Embryonic facial prominence (tissue), 1 donor: ENCODE results near the gene IFNA16.
"Not testable (repeated sequence)": the region's sequence is repeated elsewhere in the genome, so short reads cannot be mapped to it uniquely, and the experiment has no call there.

Source experiments
- DNase-seq: peaks from one replicate; pipeline ENCODE4 v3.0.0-alpha.2; 2016; ENCODE audit errors: extremely low spot score

Gene IFNA16

DNA sequence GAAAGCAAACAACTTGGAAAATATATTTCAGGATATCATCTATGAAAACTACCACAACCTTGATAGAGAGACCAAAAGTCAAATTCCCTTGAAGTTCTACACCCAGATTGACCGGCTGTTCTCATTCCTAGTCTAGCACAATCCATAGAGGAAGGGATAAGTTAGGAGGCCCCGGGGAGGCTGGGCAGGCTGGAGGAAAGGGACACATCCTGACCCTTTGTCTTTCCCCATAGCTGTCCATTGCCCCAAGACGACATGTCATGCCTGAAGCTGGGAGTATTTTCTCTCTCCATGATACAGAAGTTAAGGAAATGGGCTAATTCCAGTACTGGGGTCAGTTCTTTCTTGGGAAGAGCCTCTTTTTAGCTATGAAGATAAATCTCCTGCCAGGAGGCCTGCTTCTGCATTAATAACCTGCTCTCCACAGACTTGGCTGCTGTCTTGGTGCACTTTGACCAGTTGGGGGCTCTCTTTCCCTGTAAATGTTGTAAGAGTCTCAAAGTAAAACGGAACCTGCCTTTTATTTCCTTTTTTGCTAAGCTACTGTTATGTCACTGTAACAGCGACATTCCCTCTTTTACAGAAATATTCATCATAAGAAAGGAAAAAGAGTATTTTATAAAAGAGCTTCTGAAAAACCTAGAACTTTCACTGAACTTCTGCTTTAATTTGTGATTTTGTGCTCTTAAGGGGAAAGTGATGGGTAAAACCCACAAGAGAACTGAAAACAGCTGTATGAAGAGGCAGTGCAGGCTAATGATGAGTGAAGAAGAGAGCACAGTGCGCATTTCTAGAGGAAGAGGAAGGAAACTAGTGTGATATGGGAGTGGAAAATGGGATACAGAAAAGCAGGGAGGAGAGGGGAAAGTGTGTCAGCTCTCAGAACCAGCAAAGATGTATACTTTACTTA lies 22.0 kb downstream of the IFNA16 start:
- not testable (repeated sequence) for DNase-seq

DNA sequence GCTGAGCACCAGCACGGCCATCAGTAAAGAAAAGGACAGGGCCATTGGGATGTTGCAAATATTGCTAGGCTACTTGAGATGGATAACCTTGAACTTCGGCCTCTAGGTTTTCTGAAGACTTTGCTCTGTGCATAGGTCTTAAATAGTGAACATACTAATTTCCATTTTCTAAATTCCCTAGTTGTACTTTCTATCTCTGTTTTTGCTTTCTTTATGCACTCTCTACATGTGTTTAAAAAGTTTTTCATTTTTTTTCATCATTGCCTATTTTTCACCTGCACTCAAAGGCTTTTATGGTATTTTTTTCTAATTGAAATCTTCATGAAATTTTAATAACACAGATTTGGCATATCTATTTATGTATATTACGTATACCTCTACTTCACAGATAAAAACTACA lies 29.6 kb downstream of the IFNA16 start, which contains the start of gene IFNA4:
Gene IFNA4 (minus strand): TSS at position 101 of the 400 bp plus-strand sequence. CDS start 56 bp downstream, at position 45.
- DNase-seq: not testable (repeated sequence)

DNA sequence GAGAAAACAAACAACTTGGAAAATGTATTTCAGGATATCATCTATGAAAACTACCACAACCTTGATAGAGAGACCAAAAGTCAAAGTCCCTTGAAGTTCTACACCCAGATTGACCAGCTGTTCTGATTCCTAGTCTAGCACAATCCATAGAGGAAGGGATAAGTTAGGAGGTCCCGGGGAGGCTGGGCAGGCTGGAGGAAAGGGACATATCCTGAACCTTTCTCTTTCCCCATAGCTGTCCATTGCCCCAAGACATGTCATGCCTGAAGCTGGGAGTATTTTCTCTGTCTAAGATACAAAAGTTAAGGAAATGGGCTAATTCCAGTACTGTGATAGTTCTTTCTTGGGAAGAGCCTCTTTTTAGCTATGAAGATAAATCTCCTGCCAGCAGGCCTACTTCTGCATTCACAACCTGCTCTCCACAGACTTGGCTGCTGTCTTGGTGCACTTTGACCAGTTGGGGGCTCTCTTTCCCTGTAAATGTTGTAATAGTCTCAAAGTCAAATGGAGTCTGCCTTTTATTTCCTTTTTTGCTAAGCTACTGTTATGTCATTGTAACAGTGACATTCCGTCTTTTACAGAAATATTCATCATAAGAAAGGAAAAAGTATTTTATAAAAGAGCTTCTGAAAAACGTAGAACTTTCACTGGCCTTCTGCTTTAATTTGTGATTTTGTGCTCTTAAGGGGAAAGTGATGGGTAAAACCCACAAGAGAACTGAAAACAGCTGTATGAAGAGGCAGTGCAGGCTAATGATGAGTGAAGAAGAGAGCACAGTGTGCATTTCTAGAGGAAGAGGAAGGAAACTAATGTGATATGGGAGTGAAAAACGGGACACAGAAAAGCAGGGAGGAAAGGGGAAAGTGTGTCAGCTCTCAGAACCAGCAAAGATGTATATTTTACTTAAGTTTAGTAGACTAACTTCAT lies 34.0 kb downstream of the IFNA16 start:
- DNase-seq: not testable (repeated sequence)

DNA sequence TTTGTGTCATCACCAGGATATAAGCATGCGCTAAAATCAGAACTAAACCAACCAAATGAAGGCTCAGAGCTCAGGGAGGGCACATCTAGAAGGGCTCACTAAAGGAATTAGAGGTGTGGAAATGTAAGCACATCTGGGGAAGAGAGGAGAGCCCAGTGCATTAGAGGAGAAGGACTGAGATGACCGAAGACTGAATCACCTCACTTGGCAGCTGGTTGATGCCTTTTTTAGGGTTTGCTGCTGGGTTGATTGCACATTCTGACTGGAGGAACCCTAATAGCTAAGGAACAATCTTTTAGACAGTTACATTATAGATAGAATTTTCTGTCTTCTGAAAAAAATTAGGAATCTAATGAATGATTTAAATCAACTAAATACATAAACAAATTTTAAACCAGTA lies 42.4 kb downstream of the IFNA16 start:
- DNase-seq: no peak

DNA sequence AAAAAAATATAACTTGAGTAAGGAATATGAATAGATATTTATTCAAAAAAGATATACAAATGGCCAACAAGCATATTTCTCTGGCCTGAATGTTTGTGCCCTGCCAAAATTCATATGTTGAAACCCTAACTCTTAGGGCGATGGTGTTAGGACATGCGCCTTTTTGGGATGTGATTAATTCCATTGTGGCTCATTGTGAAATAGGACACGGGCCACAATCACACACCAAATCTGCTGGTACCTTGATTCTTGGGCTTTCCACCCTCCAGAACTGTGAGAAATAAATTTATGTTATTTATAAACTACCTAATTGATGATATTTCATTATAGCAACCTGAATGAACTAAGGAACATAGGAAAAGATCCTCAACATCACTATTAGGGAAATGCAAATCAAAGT lies 45.0 kb downstream of the IFNA16 start:
- DNase-seq: no peak

DNA sequence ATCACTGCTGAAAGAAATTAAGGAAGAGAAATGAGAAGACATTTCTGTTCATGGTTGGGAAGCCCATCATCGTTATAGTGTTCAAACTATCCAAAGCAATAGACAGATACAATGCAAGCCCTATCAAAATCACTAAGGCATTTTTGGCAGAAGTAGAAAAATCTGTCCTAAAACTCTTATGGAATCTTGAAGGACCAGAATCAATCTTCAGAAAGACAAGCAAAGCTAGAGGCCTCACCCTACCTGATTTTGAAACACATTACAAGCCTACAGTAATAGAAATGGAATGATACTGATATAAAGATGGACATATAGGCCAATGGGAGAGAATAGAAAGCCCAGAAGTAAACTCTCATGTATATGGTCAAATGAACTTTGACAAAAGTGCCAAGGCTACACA lies 45.8 kb downstream of the IFNA16 start:
- DNase-seq: no peak

DNA sequence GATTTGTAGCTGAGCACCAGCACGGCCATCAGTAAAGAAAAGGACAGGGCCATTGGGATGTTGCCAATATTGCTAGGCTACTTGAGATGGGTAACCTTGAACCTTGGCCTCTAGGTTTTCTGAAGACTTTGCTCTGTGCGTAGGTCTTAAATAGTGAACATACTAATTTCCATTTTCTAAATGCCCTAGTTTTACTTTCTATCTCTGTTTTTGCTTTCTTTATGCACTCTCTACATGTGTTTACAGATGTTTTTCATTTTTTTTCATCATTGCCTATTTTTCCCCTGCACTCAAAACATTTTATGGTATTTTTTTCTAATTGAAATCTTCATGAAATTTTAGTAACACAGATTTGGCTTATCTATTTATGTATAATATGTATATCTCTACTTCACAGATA lies 50.6 kb downstream of the IFNA16 start, which contains the start of gene IFNA21:
Gene IFNA21 (minus strand): TSS at position 101 of the 400 bp plus-strand sequence. CDS start 48 bp downstream, at position 53.
- not testable (repeated sequence) for DNase-seq
